HG02870 (cell line): Measurements from ENCODE around the gene DNAH12.
"Not testable (repeated sequence)": the region's sequence is repeated elsewhere in the genome, so short reads cannot be mapped to it uniquely, and the experiment has no call there.

Experiments
- ATAC-seq: cut with Tn5 transposase; IDR thresholded peaks from one replicate; pipeline ENCODE4 v1.9.1; 2021; ENCODE audit warnings: mild to moderate bottlenecking, moderate library complexity; ENCODE audit not compliant: unreplicated experiment

Gene DNAH12

GRCh38 chr3:57420001-57420400 is 124.1 kb downstream of the DNAH12 start:
- ATAC-seq: no peak

DNA sequence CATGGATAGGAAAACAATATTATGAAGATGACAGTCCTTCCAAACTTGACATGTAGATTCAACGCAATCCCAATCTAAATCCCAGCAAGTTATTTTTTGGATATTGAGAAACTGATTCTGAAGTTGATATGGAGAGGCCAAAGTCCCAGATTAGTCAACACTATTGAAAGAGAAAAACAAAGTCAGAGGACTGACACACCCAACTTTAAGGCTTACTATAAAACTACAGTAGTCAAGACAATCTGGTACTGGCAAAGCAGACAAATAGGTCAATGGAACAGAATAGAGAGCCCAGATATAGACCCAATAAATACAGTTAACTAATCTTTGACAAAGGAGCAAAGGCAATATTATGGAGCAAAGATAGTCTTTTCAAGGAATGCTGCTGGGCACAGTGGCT is 132.4 kb downstream of the DNAH12 start:
- no peak for ATAC-seq

DNA sequence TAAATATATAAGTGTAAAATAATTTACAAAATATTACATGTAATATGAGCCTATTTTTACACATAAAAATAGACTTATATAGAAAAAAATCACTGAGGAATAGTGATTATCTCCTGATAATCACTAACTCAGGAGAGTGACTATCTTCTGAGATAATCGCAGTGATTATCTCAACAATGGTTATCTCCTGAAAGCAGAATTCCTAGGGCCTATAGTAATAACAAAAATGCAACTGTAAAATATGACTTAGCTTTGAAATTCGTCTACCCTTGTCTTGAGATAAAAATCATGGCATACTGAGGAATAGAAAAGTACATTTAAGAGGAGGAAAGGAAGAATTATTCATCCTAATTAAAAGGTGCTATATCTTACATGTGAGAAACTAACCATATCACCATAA is 134.7 kb downstream of the DNAH12 start:
- ATAC-seq: no peak

DNA sequence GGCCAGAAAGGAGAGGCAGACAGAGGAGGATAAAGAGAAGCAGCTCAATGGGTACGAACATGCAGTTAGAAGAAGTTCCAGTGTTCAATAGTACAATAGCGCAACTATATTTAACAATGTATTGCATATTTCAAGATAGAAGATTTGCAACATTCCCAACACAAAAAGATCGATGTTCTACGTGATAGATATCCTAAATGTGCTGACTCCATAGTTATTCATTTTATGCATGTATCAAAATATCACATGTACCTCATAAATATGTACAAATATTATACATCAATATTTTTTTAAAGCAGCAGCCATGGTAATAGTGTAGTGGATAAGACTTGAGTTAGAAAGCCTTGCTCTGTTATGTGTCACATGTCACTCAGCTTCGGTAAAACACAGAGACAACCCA is 141.5 kb downstream of the DNAH12 start:
- no peak for ATAC-seq

GRCh38 chr3:57397175-57398026 is 146.7 kb downstream of the DNAH12 start:
- peak; percentile 94 for ATAC-seq

DNA sequence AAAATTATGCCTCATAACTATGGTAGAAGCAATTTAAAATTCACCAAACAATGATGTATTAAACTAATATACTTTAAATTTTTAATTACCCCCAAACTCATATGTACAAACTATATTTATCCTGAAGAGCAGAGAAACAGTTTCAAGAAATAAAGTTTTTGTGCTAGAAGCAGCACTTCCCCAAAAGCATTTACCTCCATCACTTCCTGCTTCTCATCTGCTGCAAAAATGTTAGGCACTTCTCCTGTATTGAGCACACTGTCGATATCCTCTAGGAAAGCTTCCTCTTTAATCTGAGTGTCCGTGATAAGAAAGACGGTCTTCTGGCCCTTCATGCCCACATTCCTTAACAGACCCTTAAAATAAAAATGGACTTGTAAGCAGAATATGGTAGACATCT is 150.2 kb downstream of the DNAH12 start:
- no peak for ATAC-seq

GRCh38 chr3:57391767-57392166 is 152.4 kb downstream of the DNAH12 start:
- ATAC-seq: no peak

- no peak for ATAC-seq
Observed at GRCh38 chr3:57389271-57389670, 154.9 kb downstream of the DNAH12 start.

- ATAC-seq: no peak
Observed at GRCh38 chr3:57386307-57386706, 157.8 kb downstream of the DNAH12 start.

GRCh38 chr3:57385498-57385897 is 158.6 kb downstream of the DNAH12 start:
- no peak for ATAC-seq

DNA sequence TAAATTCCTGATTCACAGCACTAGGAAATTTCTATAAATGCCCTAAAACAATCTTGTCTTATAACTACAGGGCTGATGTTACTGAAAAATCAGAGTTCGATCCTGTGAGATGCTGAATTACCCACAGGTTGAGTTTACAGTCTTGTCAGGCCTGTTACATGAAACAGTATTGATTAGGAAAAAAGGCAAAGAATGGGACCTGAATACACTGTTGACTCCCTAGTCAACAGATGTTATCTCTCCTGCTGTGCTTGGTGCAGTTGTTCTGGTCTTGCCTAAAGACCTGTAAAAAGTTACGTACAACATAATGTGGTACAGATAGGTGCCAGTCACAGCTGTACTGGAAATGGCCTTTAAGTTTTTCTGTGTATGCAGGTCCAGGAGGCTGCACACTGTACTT is 160.3 kb downstream of the DNAH12 start:
- no peak for ATAC-seq

DNA sequence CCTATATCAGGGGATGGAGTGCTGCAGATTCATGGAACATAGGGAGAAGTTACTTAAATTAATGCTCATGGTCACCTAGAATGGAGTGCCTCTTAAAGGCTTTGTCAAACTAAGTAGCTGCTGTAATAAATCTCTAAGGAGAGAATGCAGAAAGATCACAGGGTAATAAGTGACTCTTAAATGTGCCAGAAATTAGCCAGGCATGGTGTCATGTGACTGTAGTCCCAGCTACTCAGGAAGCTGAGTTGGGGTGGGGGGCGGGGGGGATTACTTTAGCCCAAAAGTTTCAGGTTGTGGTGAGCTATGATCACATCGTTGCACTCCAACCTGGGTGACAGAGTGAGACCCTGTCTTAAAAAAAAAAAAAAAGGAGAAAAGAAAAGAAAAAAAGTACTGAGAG is 160.7 kb downstream of the DNAH12 start:
- ATAC-seq: no peak

DNA sequence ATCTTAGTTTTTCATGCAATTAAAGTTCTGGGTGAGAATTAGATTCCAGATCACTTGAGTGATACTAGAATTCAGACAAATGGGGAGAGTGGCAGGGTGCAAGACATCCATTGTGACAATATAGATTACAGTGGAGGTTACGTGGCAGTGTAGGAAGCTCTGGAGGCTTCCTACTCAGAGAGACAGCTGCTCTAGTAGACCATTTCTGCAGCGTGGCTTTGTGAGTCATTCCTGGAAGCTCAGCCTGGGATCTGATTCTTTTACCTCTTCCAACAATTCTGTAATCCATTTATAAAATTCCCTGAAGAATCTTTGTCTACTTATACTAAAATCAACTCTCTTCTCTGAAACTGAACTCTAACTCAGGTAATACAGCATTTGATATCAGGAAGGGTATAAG is 161.2 kb downstream of the DNAH12 start:
- no peak for ATAC-seq

DNA sequence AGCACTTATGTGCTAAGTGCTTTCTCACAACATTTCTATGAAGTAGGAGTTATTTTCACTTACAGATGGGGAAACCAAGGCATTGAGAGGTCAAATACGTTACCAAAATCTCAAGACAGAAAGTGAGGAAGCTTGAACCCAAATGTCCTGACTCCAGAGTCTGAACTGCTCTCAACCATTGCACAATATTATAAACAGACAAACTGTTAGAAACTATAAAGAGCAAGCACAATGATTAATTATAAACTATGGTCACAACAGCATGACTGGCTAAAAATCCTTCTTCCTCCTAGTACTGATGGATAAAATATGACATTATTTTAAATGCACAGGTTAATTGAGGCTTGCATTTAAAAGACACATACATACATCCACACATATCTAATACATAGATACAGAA is 173.8 kb downstream of the DNAH12 start:
- ATAC-seq: no peak

DNA sequence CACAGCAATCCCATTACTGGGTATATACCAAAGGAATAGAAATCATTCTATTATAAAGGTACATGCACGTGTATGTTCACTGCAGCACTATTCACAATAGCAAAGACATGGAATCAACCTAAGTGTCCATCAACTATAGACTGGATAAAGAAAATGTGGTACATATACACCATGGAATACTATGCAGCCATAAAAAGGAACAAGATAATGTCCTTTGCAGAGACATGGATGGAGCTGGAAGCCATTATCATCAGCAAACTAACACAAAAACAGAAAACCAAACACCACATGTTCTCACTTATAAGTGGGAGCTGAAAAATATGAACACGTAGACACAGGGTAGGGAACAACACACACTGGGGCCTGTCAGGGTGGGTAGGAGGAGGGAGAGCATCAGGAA is 179.1 kb downstream of the DNAH12 start:
- not testable (repeated sequence) for ATAC-seq

GRCh38 chr3:57356275-57356674 is 187.9 kb downstream of the DNAH12 start:
- ATAC-seq: not testable (repeated sequence)

DNA sequence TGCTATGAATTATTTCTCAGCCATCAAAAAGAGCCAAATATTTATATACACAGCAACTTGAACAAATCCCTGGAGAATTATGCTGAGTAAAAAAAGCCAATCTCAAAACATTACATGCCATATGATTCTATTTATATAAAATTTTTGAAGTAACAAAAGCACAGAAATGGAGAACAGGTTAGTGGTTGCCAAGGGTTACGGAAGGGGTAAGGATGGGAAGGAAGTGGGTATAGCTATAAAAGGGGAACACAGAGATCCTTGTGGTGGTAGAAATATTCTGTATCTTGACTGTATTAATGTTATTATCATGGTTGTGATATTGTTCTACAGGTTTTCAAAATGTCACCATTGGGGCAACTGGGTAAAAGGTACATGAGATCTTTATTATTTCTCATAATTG is 189.4 kb downstream of the DNAH12 start:
- ATAC-seq: no peak

- no peak for ATAC-seq
Observed at GRCh38 chr3:57350271-57350670, 193.9 kb downstream of the DNAH12 start.

GRCh38 chr3:57339071-57339642 is 205.0 kb downstream of the DNAH12 start:
- ATAC-seq: not testable (repeated sequence)

- ATAC-seq: not testable (repeated sequence)
Observed at GRCh38 chr3:57338272-57339070, 205.7 kb downstream of the DNAH12 start.

GRCh38 chr3:57335283-57335938 is 208.7 kb downstream of the DNAH12 start:
- ATAC-seq: no peak
